A549 (cell line): ENCODE results near the gene PDCD6IP. TPM values are rescaled to one million over a fixed set of nuclear protein-coding genes. Genes with fewer than 3 reads are reported as not detected.
A peak's percentile ranks its signal among the peaks of the same experiment; 100 is the strongest.

Experiments
- ATAC-seq, 2 experiments: fragments of 200-7000 bp in 1 of 2; fragments of >200 bp in 1 of 2; cut with Nextera tagmentation in 1 of 2; cut with Tn5 transposase in 1 of 2; 3 replicates each; pipeline versions ENCODE4 v1.8.0 to v1.9.1; 2018 to 2020; ENCODE audit warnings: mild to moderate bottlenecking in 1 of 2, moderate library complexity in 1 of 2
- CTCF ChIA-PET: fragments of 300-600 bp; sonication (Branson Sonifier 250); formaldehyde crosslinking; extraction: SDS; loops from one replicate; lab custom pipeline; 2021; ENCODE audit warnings: antibody characterized with exemption, inconsistent platforms; lab: Yijun Ruan, JAX
- POLR2A ChIA-PET: fragments of 350-600 bp; formaldehyde crosslinking; extraction: SDS; loops from one replicate; lab custom pipeline; 2021; ENCODE audit warnings: antibody characterized with exemption, inconsistent platforms; lab: Yijun Ruan, JAX
- DNase-seq, 2 experiments: peaks; one replicate each; pipeline versions ENCODE4 v3.0.0 to v3.0.0-alpha.2; 2011 to 2016; ENCODE audit warnings: low read depth in 1 of 2, low spot score in 1 of 2
- FAIRE-seq: peaks from 2 replicates; lab custom pipeline; 2011; peaks lifted over from hg19 to GRCh38; lab: Jason Lieb, UNC
- H3K27ac ChIP-seq, 2 experiments: fragments of >200 bp; sonication (Bioruptor Twin); formaldehyde crosslinking; 3 replicates each; pipeline ENCODE4 v1.5.1; 2016 to 2017
- H3K4me1 ChIP-seq: fragments of >200 bp; sonication (Bioruptor Twin); formaldehyde crosslinking; 3 replicates; pipeline ENCODE4 v1.6.1; 2016
- H3K4me2 ChIP-seq: fragments of >200 bp; sonication (Bioruptor Twin); formaldehyde crosslinking; 3 replicates; pipeline ENCODE4 v1.6.1; 2016
- H3K4me3 ChIP-seq: fragments of >200 bp; sonication (Bioruptor Twin); formaldehyde crosslinking; 3 replicates; pipeline ENCODE4 v1.5.1; 2016
- H3K9me3 ChIP-seq: fragments of >200 bp; sonication (Bioruptor Twin); formaldehyde crosslinking; 3 replicates; pipeline ENCODE4 v1.6.1; 2016
- CEBPB ChIP-seq, 2 experiments: fragments of >200 bp in 1 of 2; sonication (Bioruptor Twin) in 1 of 2; formaldehyde crosslinking in 1 of 2; IDR thresholded peaks; 2 replicates each; pipeline ENCODE4 v1.6.1; 2012 to 2016
- CHD2 ChIP-seq: fragments of 150-350 bp; IDR thresholded peaks from 2 replicates; pipeline ENCODE4 v1.6.1; 2014; ENCODE audit warnings: low read length; ENCODE audit not compliant: partially characterized antibody
- CHD4 ChIP-seq: fragments of 200-600 bp; sonication (generic); IDR thresholded peaks from 2 replicates; pipeline ENCODE4 v1.6.1; 2016; ENCODE audit warnings: antibody characterized with exemption, mild to moderate bottlenecking, borderline replicate concordance
- EHF ChIP-seq: fragments of 250-450 bp; sonication (Bioruptor Pico); IDR thresholded peaks from 2 replicates; pipeline ENCODE4 v1.5.0; 2020; ENCODE audit warnings: mild to moderate bottlenecking
- ELK1 ChIP-seq: fragments of 150-350 bp; IDR thresholded peaks from 2 replicates; pipeline ENCODE4 v1.6.1; 2014; ENCODE audit warnings: low read depth, mild to moderate bottlenecking, low read length
- FOSB ChIP-seq: fragments of 250-450 bp; sonication (Bioruptor Pico); IDR thresholded peaks from 2 replicates; pipeline ENCODE4 v1.5.0; 2020; ENCODE audit warnings: mild to moderate bottlenecking, moderate library complexity
- FOSL2 ChIP-seq, 2 experiments: fragments of 450-650 bp in 1 of 2; fragments of >200 bp in 1 of 2; sonication (Bioruptor Twin) in 1 of 2; formaldehyde crosslinking; IDR thresholded peaks; 2 replicates each; pipeline versions ENCODE4 v1.5.0 to v1.6.1; 2016 to 2020; ENCODE audit warnings: mild to moderate bottlenecking in 1 of 2, moderate library complexity in 1 of 2
- GATA3 ChIP-seq: IDR thresholded peaks from 2 replicates; pipeline ENCODE4 v1.6.1; 2012; ENCODE audit warnings: borderline replicate concordance
- HOXB5 ChIP-seq: fragments of 250-450 bp; sonication (Bioruptor Pico); IDR thresholded peaks from 2 replicates; pipeline ENCODE4 v1.5.0; 2020; ENCODE audit warnings: mild to moderate bottlenecking, moderate library complexity
- MAFK ChIP-seq: fragments of 450-650 bp; IDR thresholded peaks from 2 replicates; pipeline ENCODE4 v1.6.1; 2014; ENCODE audit not compliant: partially characterized antibody
- MAZ ChIP-seq: fragments of 150-350 bp; IDR thresholded peaks from 2 replicates; pipeline ENCODE4 v1.6.1; 2014; ENCODE audit warnings: antibody characterized with exemption, low read depth, low read length, borderline replicate concordance
- NFE2L2 ChIP-seq: fragments of 150-350 bp; conservative IDR thresholded peaks from 2 replicates; pipeline ENCODE4 v1.6.1; 2014; ENCODE audit warnings: low read length
- POLR2A ChIP-seq: IDR thresholded peaks from 2 replicates; pipeline ENCODE4 v1.6.1; 2012; ENCODE audit warnings: mild to moderate bottlenecking, low read length
- RAD21 ChIP-seq, 2 experiments: fragments of >200 bp in 1 of 2; sonication (Bioruptor Twin) in 1 of 2; formaldehyde crosslinking in 1 of 2; IDR thresholded peaks in 1 of 2; conservative IDR thresholded peaks in 1 of 2; 2 replicates in 1 of 2; 3 replicates in 1 of 2; pipeline ENCODE4 v1.6.1; 2012 to 2018; ENCODE audit warnings: inconsistent platforms in 1 of 2
- RFX5 ChIP-seq: fragments of 450-650 bp; IDR thresholded peaks from 2 replicates; pipeline ENCODE4 v1.7.1; 2014; ENCODE audit warnings: antibody characterized with exemption, mild to moderate bottlenecking, moderate library complexity
- TFCP2L1 ChIP-seq: fragments of 250-450 bp; sonication (Bioruptor Pico); IDR thresholded peaks from 2 replicates; pipeline ENCODE4 v1.5.0; 2021; ENCODE audit warnings: mild to moderate bottlenecking
- ZNF302 ChIP-seq: fragments of 250-450 bp; sonication (Bioruptor Pico); IDR thresholded peaks from 2 replicates; pipeline ENCODE4 v1.9.0; 2021; ENCODE audit warnings: inconsistent platforms, mild to moderate bottlenecking, moderate library complexity
- ZSCAN20 ChIP-seq: fragments of 250-450 bp; sonication (Bioruptor Pico); IDR thresholded peaks from 2 replicates; pipeline ENCODE4 v1.8.0; 2022; ENCODE audit warnings: mild to moderate bottlenecking, moderate library complexity
- WGBS: methylation state at CpG from one replicate; pipeline ENCODE4 v1.1.6; 2017; ENCODE audit errors: missing lambda C conversion rate; 5-methylcytosine and 5-hydroxymethylcytosine counted together
- polyA plus RNA-seq, 4 experiments: library from polyadenylated mRNA; depleted of rRNA in 3 of 4; stranded (reverse); fragments of >200 nt; fragmentation: RNase III in 1 of 4; extraction: RNeasy Plus Mini Kit Qiagen cat#74134 plus additional on column Dnase treatment in 1 of 4; gene quantifications; 2 replicates in 3 of 4; 3 replicates in 1 of 4; pipeline ENCODE4 v1.2.3, GENCODE V29; 2011 to 2017
- TF ChIP-seq, protein P1 (sequence below): fragments of 450-650 bp; IDR thresholded peaks from 2 replicates; pipeline ENCODE4 v1.6.1; 2014; ENCODE audit warnings: antibody characterized with exemption
- TF ChIP-seq, protein P2 (sequence below): fragments of >200 bp; sonication (Bioruptor Twin); formaldehyde crosslinking; IDR thresholded peaks from 3 replicates; pipeline ENCODE4 v1.6.1; 2016
- TF ChIP-seq, protein P3 (sequence below): IDR thresholded peaks from 2 replicates; pipeline ENCODE4 v1.6.1; 2012
- TF ChIP-seq, protein P4 (sequence below): fragments of >200 bp; sonication (Bioruptor Twin); formaldehyde crosslinking; IDR thresholded peaks from 2 replicates; pipeline ENCODE4 v1.6.1; 2016
- TF ChIP-seq, protein P5 (sequence below): IDR thresholded peaks from 2 replicates; pipeline ENCODE4 v1.6.1; 2012

PDCD6IP gene
- polyA plus RNA-seq, 2 of the 4 experiments (the other 2 are of a cell fraction) = 145 to 221 TPM

GRCh38 chr3:33791477-33792166 lies 6.8 kb upstream of the PDCD6IP start:
- Histone ChIP-seq H3K27ac (peak overlapping the region; percentile 62 to 64; a peak in 5 of 6 replicates), H3K4me3 (no peak overlapping the region), H3K9me3 (no peaks in the 10 kb centered on the region), H3K4me1 (peaks cover 39% of the 10 kb centered on the region), H3K4me2 (peak overlapping the region; percentile 57)
- POLR2A ChIA-PET = no interaction called here
- FAIRE-seq (peak; percentile 87), DNase-seq (peak; percentile 37 to 92), ATAC-seq (peak; percentile 77 to 87)
- WGBS = 16% methylated on average over 4 of the region's 4 CpGs
- CTCF ChIA-PET = interaction anchor here (1.0 to 4.0 kb wide), 2 partner anchors 15 to 844 kb away, joined by 3 to 30 read pairs; no protein-coding TSS in a partner anchor
- TF ChIP-seq CHD2 (no peak), FOSB (CRISPR knock-in tag) (no peak), FOSL2 (IDR thresholded peaks at IDR 0.05) (no peak), FOSL2 (CRISPR knock-in tag; IDR thresholded peaks at IDR 0.05) (peak; percentile 67), EHF (CRISPR knock-in tag) (no peak), MAFK (peak; percentile 90), ZNF302 (CRISPR knock-in tag) (no peak), NFE2L2 (peak; percentile 83), CEBPB (IDR thresholded peaks at IDR 0.05) (peak in 1 of 2 experiments; percentile 48; a peak in 1 of 4 replicates)
- TF ChIP-seq, protein P1, sequence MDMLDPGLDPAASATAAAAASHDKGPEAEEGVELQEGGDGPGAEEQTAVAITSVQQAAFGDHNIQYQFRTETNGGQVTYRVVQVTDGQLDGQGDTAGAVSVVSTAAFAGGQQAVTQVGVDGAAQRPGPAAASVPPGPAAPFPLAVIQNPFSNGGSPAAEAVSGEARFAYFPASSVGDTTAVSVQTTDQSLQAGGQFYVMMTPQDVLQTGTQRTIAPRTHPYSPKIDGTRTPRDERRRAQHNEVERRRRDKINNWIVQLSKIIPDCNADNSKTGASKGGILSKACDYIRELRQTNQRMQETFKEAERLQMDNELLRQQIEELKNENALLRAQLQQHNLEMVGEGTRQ = peak; percentile 35; the same call in 1 of the 2 replicates
- TF ChIP-seq, protein P2, sequence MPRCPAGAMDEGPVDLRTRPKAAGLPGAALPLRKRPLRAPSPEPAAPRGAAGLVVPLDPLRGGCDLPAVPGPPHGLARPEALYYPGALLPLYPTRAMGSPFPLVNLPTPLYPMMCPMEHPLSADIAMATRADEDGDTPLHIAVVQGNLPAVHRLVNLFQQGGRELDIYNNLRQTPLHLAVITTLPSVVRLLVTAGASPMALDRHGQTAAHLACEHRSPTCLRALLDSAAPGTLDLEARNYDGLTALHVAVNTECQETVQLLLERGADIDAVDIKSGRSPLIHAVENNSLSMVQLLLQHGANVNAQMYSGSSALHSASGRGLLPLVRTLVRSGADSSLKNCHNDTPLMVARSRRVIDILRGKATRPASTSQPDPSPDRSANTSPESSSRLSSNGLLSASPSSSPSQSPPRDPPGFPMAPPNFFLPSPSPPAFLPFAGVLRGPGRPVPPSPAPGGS = 0 out of 3 replicates have a peak, but pooled peaks have one; percentile 16
- TF ChIP-seq, protein P3, sequence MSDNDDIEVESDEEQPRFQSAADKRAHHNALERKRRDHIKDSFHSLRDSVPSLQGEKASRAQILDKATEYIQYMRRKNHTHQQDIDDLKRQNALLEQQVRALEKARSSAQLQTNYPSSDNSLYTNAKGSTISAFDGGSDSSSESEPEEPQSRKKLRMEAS = peak; percentile 38; the same call in 1 of the 2 replicates

- Histone ChIP-seq H3K27ac (peak overlapping the region; percentile 62 to 64; a peak in 5 of 6 replicates), H3K4me3 (no peak overlapping the region), H3K9me3 (no peaks in the 10 kb centered on the region), H3K4me2 (peak overlapping the region; percentile 57), H3K4me1 (peaks cover 35% of the 10 kb centered on the region)
- TF ChIP-seq TFCP2L1 = no peak
- no peak for TF ChIP-seq POLR2A
- no peak for TF ChIP-seq RFX5
- DNase-seq (no peak), FAIRE-seq (no peak), ATAC-seq (no peak)
- POLR2A ChIA-PET = no interaction called here
- CTCF ChIA-PET = no interaction called here
- WGBS = 70% methylated on average over 5 of the region's 5 CpGs
Observed at GRCh38 chr3:33792167-33792892, 6.1 kb upstream of the PDCD6IP start.

DNA sequence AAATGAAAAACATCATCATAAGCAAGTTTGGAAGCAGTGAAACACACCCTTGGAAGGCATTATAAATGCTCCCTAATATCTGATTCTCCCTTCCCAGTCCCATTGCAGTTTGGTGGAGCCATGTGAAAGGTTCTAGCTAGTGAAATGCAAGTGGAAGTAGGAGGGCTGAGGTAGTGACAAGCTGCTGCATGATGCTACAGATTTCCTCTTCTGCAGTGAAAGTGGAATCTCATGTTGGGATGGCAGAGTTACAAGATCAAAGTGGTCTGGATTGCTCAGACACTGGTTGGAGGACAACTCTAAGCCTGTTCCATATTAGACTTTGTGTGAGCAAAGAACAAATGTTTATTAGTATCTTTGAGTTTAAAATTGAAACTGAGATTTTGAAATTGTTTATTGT lies 3.3 kb upstream of the PDCD6IP start:
- FAIRE-seq (no peak), ATAC-seq (no peak)
- CTCF ChIA-PET = interaction anchor here (0.8 to 4.7 kb wide), 2 partner anchors 8 to 422 kb away, joined by 3 to 20 read pairs; no protein-coding TSS in a partner anchor
- TF ChIP-seq GATA3 = no peak
- TF ChIP-seq ELK1 = no peak
- no peak for TF ChIP-seq ZNF302 (CRISPR knock-in tag)
- TF ChIP-seq, protein P4, sequence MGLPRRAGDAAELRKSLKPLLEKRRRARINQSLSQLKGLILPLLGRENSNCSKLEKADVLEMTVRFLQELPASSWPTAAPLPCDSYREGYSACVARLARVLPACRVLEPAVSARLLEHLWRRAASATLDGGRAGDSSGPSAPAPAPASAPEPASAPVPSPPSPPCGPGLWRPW = no peak
- TF ChIP-seq MAZ = no peak
- TF ChIP-seq, protein P5, sequence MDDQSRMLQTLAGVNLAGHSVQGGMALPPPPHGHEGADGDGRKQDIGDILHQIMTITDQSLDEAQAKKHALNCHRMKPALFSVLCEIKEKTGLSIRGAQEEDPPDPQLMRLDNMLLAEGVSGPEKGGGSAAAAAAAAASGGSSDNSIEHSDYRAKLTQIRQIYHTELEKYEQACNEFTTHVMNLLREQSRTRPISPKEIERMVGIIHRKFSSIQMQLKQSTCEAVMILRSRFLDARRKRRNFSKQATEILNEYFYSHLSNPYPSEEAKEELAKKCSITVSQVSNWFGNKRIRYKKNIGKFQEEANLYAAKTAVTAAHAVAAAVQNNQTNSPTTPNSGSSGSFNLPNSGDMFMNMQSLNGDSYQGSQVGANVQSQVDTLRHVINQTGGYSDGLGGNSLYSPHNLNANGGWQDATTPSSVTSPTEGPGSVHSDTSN = no peak
- no peak for TF ChIP-seq RAD21 (conservative IDR thresholded peaks at IDR 0.05 in 1 of 2, IDR thresholded peaks at IDR 0.05 in 1 of 2)
- no peak for TF ChIP-seq RFX5
- TF ChIP-seq HOXB5 = no peak
- TF ChIP-seq, protein P3 = no peak
- no peak for TF ChIP-seq MAFK
- no peak for TF ChIP-seq CHD4
- TF ChIP-seq ZSCAN20 (CRISPR knock-in tag) = no peak
- TF ChIP-seq EHF (CRISPR knock-in tag) = no peak

More for the DNA sequence above, 3.3 kb upstream of the PDCD6IP start:
- POLR2A ChIA-PET = no interaction called here
- DNase-seq = no peak
- H3K4me3 ChIP-seq = no peak overlapping the region
- H3K4me2 ChIP-seq = no peak overlapping the region
- H3K9me3 ChIP-seq = no peaks in the 10 kb centered on the region
- peaks cover 32% of the 10 kb centered on the region for H3K4me1 ChIP-seq
- no peak overlapping the region for H3K27ac ChIP-seq
